T follicular helper cell (primary cell): ENCODE results near the gene SLC17A9.
A peak's percentile ranks its signal among the peaks of the same experiment; 100 is the strongest.

Experiments
- DNase-seq: peaks from one replicate; pipeline ENCODE4 v3.0.0-alpha.2; 2020; ENCODE audit warnings: low read depth

SLC17A9 gene

GRCh38 chr20:63003546-63003945 is 51.0 kb downstream of the SLC17A9 start:
- DNase-seq, result no peak

- DNase-seq, result no peak
These were observed 52.3 kb downstream of the SLC17A9 start for GRCh38 chr20:63004607-63005364.

- no peak for DNase-seq
These were observed 52.9 kb downstream of the SLC17A9 start for GRCh38 chr20:63005365-63005861.

- DNase-seq, result no peak
These were observed 53.5 kb downstream of the SLC17A9 start for GRCh38 chr20:63005862-63006539.

- no peak for DNase-seq
These were observed 54.2 kb downstream of the SLC17A9 start, which contains the start of gene BHLHE23 for GRCh38 chr20:63006540-63007359. Gene BHLHE23 (minus strand): TSS chr20:63006964. CDS start chr20:63006774, 190 bp downstream.

GRCh38 chr20:63007360-63007645 is 54.8 kb downstream of the SLC17A9 start:
- DNase-seq, result no peak

- DNase-seq, result no peak
These were observed 55.4 kb downstream of the SLC17A9 start for GRCh38 chr20:63007646-63008488.

- DNase-seq, result no peak
These were observed 56.1 kb downstream of the SLC17A9 start for GRCh38 chr20:63008541-63009044.

GRCh38 chr20:63009045-63009961 is 56.8 kb downstream of the SLC17A9 start:
- peak; percentile 73 for DNase-seq

- peak; percentile 41 for DNase-seq
These were observed 57.7 kb downstream of the SLC17A9 start for GRCh38 chr20:63009988-63010769.

- no peak for DNase-seq
These were observed 59.3 kb downstream of the SLC17A9 start for GRCh38 chr20:63011798-63012197.

GRCh38 chr20:63013207-63013606 is 60.7 kb downstream of the SLC17A9 start:
- DNase-seq, result no peak

- no peak for DNase-seq
These were observed 61.8 kb downstream of the SLC17A9 start for GRCh38 chr20:63014287-63014686.

GRCh38 chr20:63014710-63015109 is 62.2 kb downstream of the SLC17A9 start:
- DNase-seq, result no peak

GRCh38 chr20:63015147-63015661 is 62.7 kb downstream of the SLC17A9 start:
- DNase-seq, result no peak

- no peak for DNase-seq
These were observed 63.3 kb downstream of the SLC17A9 start for GRCh38 chr20:63015662-63016361.

- DNase-seq, result no peak
These were observed 64.1 kb downstream of the SLC17A9 start for GRCh38 chr20:63016514-63017075.
